CD14-positive monocyte (primary cell): ENCODE measurements around the gene SLC4A1AP. TPM values are rescaled to one million over a fixed set of nuclear protein-coding genes. Genes with fewer than 3 reads are reported as not detected.

Experiments used
- DNase-seq, 3 donors: peaks; one replicate each; pipeline ENCODE4 v3.0.0-alpha.2; 2011 to 2022
- H2AFZ ChIP-seq: 2 replicates; pipeline ENCODE4 v1.6.0; 2012; ENCODE audit warnings: mild to moderate bottlenecking, low read depth, low read length, inconsistent platforms; ENCODE audit not compliant: insufficient read depth, poor library complexity, severe bottlenecking
- H3K27ac ChIP-seq, 2 donors: 1 replicate in 1 of 2; 2 replicates in 1 of 2; pipeline ENCODE4 v1.5.1; 2012 to 2013; ENCODE audit warnings: low read length in 2 of 2, control low read depth in 1 of 2, inconsistent platforms in 1 of 2, low read depth in 1 of 2, mild to moderate bottlenecking in 1 of 2
- H3K27me3 ChIP-seq, 2 donors: one replicate each; pipeline versions ENCODE4 v1.6.0 to v1.6.1; 2011 to 2013; ENCODE audit warnings: low read length in 2 of 2; ENCODE audit not compliant: control insufficient read depth in 2 of 2, insufficient read depth in 2 of 2
- H3K36me3 ChIP-seq, 2 donors: replicated peaks in 1 of 2; 1 replicate in 1 of 2; 2 replicates in 1 of 2; pipeline versions ENCODE4 v1.5.1 to v1.6.1; 2012 to 2013; ENCODE audit warnings: low read length in 2 of 2, control low read depth in 1 of 2, inconsistent platforms in 1 of 2, mild to moderate bottlenecking in 1 of 2; ENCODE audit not compliant: insufficient read depth in 2 of 2, control insufficient read depth in 1 of 2
- H3K4me1 ChIP-seq, 2 donors: 1 replicate in 1 of 2; 2 replicates in 1 of 2; pipeline versions ENCODE4 v1.5.1 to v1.6.1; 2012 to 2013; ENCODE audit warnings: low read length in 2 of 2, control low read depth in 1 of 2, inconsistent platforms in 1 of 2, mild to moderate bottlenecking in 1 of 2, moderate library complexity in 1 of 2; ENCODE audit not compliant: insufficient read depth in 2 of 2, control insufficient read depth in 1 of 2
- H3K4me2 ChIP-seq: replicated peaks from 2 replicates; pipeline ENCODE3; 2012; ENCODE audit warnings: low read length, moderate library complexity, mild to moderate bottlenecking; ENCODE audit not compliant: poor library complexity, severe bottlenecking; ENCODE audit errors: extremely low read depth
- H3K4me3 ChIP-seq, 3 experiments: fragments of 200-600 bp in 1 of 3; sonication (generic) in 1 of 3; replicated peaks in 1 of 3; 1 replicate in 2 of 3; 2 replicates in 1 of 3; pipeline ENCODE4 v1.5.1; 2011 to 2013; ENCODE audit warnings: low read length in 3 of 3, mild to moderate bottlenecking in 3 of 3, control low read depth in 2 of 3, low read depth in 2 of 3, inconsistent platforms in 1 of 3, moderate library complexity in 1 of 3
- H3K79me2 ChIP-seq: 2 replicates; pipeline ENCODE4 v1.6.0; 2012; ENCODE audit warnings: mild to moderate bottlenecking, control low read depth, inconsistent platforms, low read length, moderate library complexity; ENCODE audit not compliant: insufficient read depth
- H3K9ac ChIP-seq: 2 replicates; pipeline ENCODE4 v1.6.0; 2017; ENCODE audit warnings: low read length, mild to moderate bottlenecking; ENCODE audit not compliant: insufficient read depth, poor library complexity, severe bottlenecking
- H3K9me3 ChIP-seq, 2 donors: replicated peaks in 1 of 2; 1 replicate in 1 of 2; 2 replicates in 1 of 2; pipeline versions ENCODE4 v1.5.1 to v1.6.1; 2012 to 2013; ENCODE audit warnings: low read length in 2 of 2, control low read depth in 1 of 2; ENCODE audit not compliant: control insufficient read depth in 1 of 2, insufficient read depth in 1 of 2
- H4K20me1 ChIP-seq: 2 replicates; pipeline ENCODE4 v1.6.0; 2012; ENCODE audit warnings: mild to moderate bottlenecking, low read length, control low read depth, moderate library complexity; ENCODE audit not compliant: insufficient read depth
- H3K27ac Mint-ChIP-seq, 7 donors: one replicate each; pipeline ENCODE4 v1.8.0; 2020; ENCODE audit warnings: mild to moderate bottlenecking in 7 of 7, mixed read lengths in 7 of 7, moderate library complexity in 6 of 7, inconsistent platforms in 2 of 7
- H3K27me3 Mint-ChIP-seq, 3 donors: one replicate each; pipeline ENCODE4 v1.8.0; 2021 to 2022; ENCODE audit warnings: low read depth in 3 of 3, mild to moderate bottlenecking in 3 of 3, mixed read lengths in 3 of 3, moderate library complexity in 3 of 3, inconsistent platforms in 1 of 3
- H3K36me3 Mint-ChIP-seq, 2 donors: one replicate each; pipeline ENCODE4 v1.8.0; 2020; ENCODE audit warnings: mixed read lengths in 2 of 2, inconsistent platforms in 1 of 2, mild to moderate bottlenecking in 1 of 2
- H3K4me1 Mint-ChIP-seq: one replicate; pipeline ENCODE4 v1.8.0; 2020; ENCODE audit warnings: mild to moderate bottlenecking, mixed read lengths
- H3K4me3 Mint-ChIP-seq, 2 donors: one replicate each; pipeline ENCODE4 v1.8.0; 2020; ENCODE audit warnings: mild to moderate bottlenecking in 2 of 2, mixed read lengths in 2 of 2, moderate library complexity in 1 of 2
- H3K9me3 Mint-ChIP-seq, 7 donors: one replicate each; pipeline ENCODE4 v1.8.0; 2020 to 2022; ENCODE audit warnings: mixed read lengths in 7 of 7, mild to moderate bottlenecking in 6 of 7, moderate library complexity in 6 of 7, inconsistent platforms in 2 of 7
- CTCF ChIP-seq: fragments of 200-600 bp; IDR thresholded peaks from one replicate; pipeline ENCODE4 v1.8.0; 2022; ENCODE audit warnings: antibody characterized with exemption, mild to moderate bottlenecking
- WGBS: methylation state at CpG from one replicate; pipeline ENCODE4 v1.1.5; 2013; ENCODE audit warnings: missing lambda C conversion rate; ENCODE audit not compliant: insufficient coverage; 5-methylcytosine and 5-hydroxymethylcytosine counted together
- intact Hi-C, 2 donors: fragments of 100-400 bp; cut with micrococcal nuclease; formaldehyde crosslinking; loops; one replicate each; pipeline versions ENCODE4 v1.15.0 to v1.15.1; 2023
- polyA plus RNA-seq, 3 donors: library from polyadenylated mRNA; depleted of rRNA in 1 of 3; unstranded in 2 of 3; stranded (reverse) in 1 of 3; fragments of 300-500 nt in 2 of 3; fragments of >200 nt in 1 of 3; fragmentation: Illumina TruSeq in 2 of 3; gene quantifications; 1 replicate in 2 of 3; 2 replicates in 1 of 3; pipeline ENCODE4 v1.2.3, GENCODE V29; 2012 to 2021

Gene SLC4A1AP
- polyA plus RNA-seq, 3 donors, result 12.7 to 24.9 (median 18.3) TPM

- 100% methylated on average over 1 of the region's 1 CpG for WGBS
These were observed 34.0 kb downstream of the SLC4A1AP start for GRCh38 chr2:27697660-27698059.

GRCh38 chr2:27701676-27702075, 38.0 kb downstream of the SLC4A1AP start:
- DNase-seq, result no peak
- H3K9ac ChIP-seq, result no peak overlapping the region
- 81% methylated on average over 3 of the region's 5 CpGs for WGBS
- H3K27ac ChIP-seq, result no peak overlapping the region
- Mint-ChIP-seq H3K36me3 (peaks cover 14 to 21% of the 10 kb centered on the region in 2 donors), H3K4me1 (peaks cover 26% of the 10 kb centered on the region), H3K27me3 (peaks cover 0 to 1% (median 0%) of the 10 kb centered on the region in 3 donors), H3K4me3 (no peak overlapping the region), H3K9me3 (peaks cover 0 to 3% (median 0%) of the 10 kb centered on the region in 7 donors), H3K27ac (no peak overlapping the region)
- intact Hi-C loops, result loop anchor here in 1 of 2 donors (5.0 kb wide), 1 partner anchor 751 kb away; no protein-coding TSS in a partner anchor
- no peaks in the 10 kb centered on the region for H3K9me3 ChIP-seq
- no peak overlapping the region for H3K4me2 ChIP-seq
- H2AFZ ChIP-seq, result no peak overlapping the region
- H4K20me1 ChIP-seq, result no peaks in the 10 kb centered on the region
- no peak for TF ChIP-seq CTCF
- no peaks in the 10 kb centered on the region for H3K79me2 ChIP-seq
- peaks cover 22 to 25% of the 10 kb centered on the region in 2 donors for H3K4me1 ChIP-seq
- no peaks in the 10 kb centered on the region for H3K27me3 ChIP-seq
- peaks cover 9 to 23% of the 10 kb centered on the region in 2 donors for H3K36me3 ChIP-seq
- no peak overlapping the region for H3K4me3 ChIP-seq

More at GRCh38 chr2:27697660-27698059, 34.0 kb downstream of the SLC4A1AP start:
- Mint-ChIP-seq H3K27me3 (no peaks in the 10 kb centered on the region), H3K9me3 (no peaks in the 10 kb centered on the region), H3K4me3 (no peak overlapping the region), H3K4me1 (no peaks in the 10 kb centered on the region), H3K36me3 (peaks cover 39 to 56% of the 10 kb centered on the region in 2 donors), H3K27ac (no peak overlapping the region)
- no peaks in the 10 kb centered on the region for H3K27me3 ChIP-seq
- no peak for TF ChIP-seq CTCF
- H3K79me2 ChIP-seq, result no peaks in the 10 kb centered on the region
- peaks cover 41 to 62% of the 10 kb centered on the region in 2 donors for H3K36me3 ChIP-seq
- no peak overlapping the region for H3K27ac ChIP-seq
- H2AFZ ChIP-seq, result no peak overlapping the region
- no peak overlapping the region for H3K4me2 ChIP-seq
- no peak for DNase-seq
- no peaks in the 10 kb centered on the region for H4K20me1 ChIP-seq
- no peaks in the 10 kb centered on the region for H3K4me1 ChIP-seq
- H3K4me3 ChIP-seq, result no peak overlapping the region
- intact Hi-C loops, result no loop called here
- H3K9ac ChIP-seq, result no peak overlapping the region
- H3K9me3 ChIP-seq, result no peaks in the 10 kb centered on the region
